Stimulated activated naive CD8-positive, alpha-beta T cell treated with anti-CD3 and anti-CD28 coated beads, Interleukin-15, amount 100 ng/mL, for 72 hours (primary cell): ENCODE measurements around the gene TOX2.

Experiments used
- ATAC-seq: fragments of 150-1000 bp; cut with Tn5 transposase; 2 replicates; pipeline ENCODE4 v1.10.0; 2021; ENCODE audit warnings: mild to moderate bottlenecking, moderate library complexity
- DNase-seq, 2 donors: peaks; one replicate each; pipeline ENCODE4 v3.0.0; 2021 to 2022
- H3K27ac Mint-ChIP-seq, 2 donors: one replicate each; pipeline ENCODE4 v1.8.0; 2022; ENCODE audit warnings: mild to moderate bottlenecking in 2 of 2, mixed read lengths in 2 of 2, moderate library complexity in 2 of 2
- H3K27me3 Mint-ChIP-seq: one replicate; pipeline ENCODE4 v1.8.0; 2022; ENCODE audit warnings: mixed read lengths
- H3K4me1 Mint-ChIP-seq: one replicate; pipeline ENCODE4 v1.8.0; 2022; ENCODE audit warnings: mild to moderate bottlenecking, mixed read lengths
- H3K4me3 Mint-ChIP-seq, 2 donors: one replicate each; pipeline ENCODE4 v1.8.0; 2022; ENCODE audit warnings: mild to moderate bottlenecking in 2 of 2, mixed read lengths in 2 of 2, moderate library complexity in 1 of 2
- H3K9me3 Mint-ChIP-seq, 2 donors: one replicate each; pipeline ENCODE4 v1.8.0; 2022; ENCODE audit warnings: mixed read lengths in 2 of 2

TOX2 gene

DNA sequence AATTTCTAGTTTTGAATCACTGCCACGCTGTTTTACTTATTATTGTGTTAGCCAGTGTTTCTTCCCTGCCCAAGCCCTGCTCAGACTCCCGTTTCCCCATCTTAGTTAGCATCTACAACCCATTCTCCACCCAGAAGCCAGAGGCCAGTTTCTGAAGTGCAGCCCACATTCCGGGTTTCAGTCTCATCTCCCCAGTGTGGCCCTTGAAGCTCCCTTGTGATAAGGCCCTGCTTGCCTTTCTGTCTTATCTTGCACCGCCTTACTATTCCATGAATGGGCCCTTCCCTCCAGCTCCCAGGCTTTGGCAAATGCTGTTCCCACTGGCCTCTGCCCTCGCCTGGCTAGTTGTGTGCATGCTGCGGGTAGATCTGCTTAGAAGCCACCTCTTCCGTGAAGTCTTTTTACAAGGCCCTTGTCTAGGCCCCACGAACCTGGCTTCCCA is 41.1 kb downstream of the TOX2 start:
- no peak for DNase-seq
- Mint-ChIP-seq H3K27ac (peak overlapping the region; percentile 66 to 68), H3K9me3 (peaks cover 18 to 22% of the 10 kb centered on the region in 2 donors), H3K4me3 (peak overlapping the region; percentile 57 to 66), H3K27me3 (peaks cover 74% of the 10 kb centered on the region), H3K4me1 (peaks cover 76% of the 10 kb centered on the region)
- ATAC-seq = no peak

DNA sequence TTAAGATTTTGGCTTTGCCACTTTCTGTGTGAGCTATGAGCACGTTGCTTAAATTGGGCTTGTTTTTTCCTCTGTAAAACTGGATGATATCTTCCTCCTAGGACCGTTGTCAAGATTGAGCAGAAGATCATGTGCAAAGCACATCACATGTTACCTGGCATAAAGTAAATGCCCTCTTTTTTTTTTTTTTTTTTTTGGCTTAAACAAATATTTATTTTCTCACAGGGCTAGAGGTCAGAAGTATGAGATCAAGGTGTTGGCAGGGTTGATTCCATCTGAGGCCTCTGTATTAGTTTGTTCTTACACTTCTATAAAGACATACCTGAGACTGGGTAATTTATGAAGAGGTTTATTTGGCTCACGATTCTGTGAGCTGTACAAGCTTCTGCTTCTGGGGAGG is 42.7 kb downstream of the TOX2 start:
- H3K4me1 Mint-ChIP-seq = peaks cover 85% of the 10 kb centered on the region
- no peak overlapping the region for H3K4me3 Mint-ChIP-seq
- ATAC-seq = no peak
- H3K9me3 Mint-ChIP-seq = peaks cover 18 to 22% of the 10 kb centered on the region in 2 donors
- H3K27me3 Mint-ChIP-seq = peaks cover 85% of the 10 kb centered on the region
- H3K27ac Mint-ChIP-seq = no peak overlapping the region
- no peak for DNase-seq

DNA sequence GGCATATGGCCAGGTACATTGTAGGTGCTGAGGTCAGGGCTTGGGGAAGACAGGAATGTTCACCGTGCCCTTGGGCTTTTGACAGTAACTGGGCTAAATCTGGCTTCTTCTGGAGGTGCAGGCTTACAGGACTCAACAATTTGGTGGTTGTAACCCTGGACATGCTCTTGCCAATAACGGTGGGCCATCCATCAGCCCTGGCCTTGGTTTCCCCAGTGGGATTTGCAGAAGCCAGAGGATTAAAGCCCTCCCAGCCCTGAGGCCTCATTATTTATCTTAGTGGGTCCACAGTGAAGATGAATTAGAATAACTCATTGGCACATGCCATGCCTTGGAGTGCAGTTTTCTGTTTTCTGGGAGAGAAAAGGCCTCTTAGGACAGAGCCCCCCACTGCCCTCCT is 44.0 kb downstream of the TOX2 start:
- H3K4me1 Mint-ChIP-seq = peaks cover 72% of the 10 kb centered on the region
- H3K9me3 Mint-ChIP-seq = peaks cover 18 to 22% of the 10 kb centered on the region in 2 donors
- H3K27ac Mint-ChIP-seq = no peak overlapping the region
- peaks cover 73% of the 10 kb centered on the region for H3K27me3 Mint-ChIP-seq
- DNase-seq (no peak), ATAC-seq (no peak)
- peak overlapping the region in 1 of 2 donors; percentile 12 for H3K4me3 Mint-ChIP-seq

DNA sequence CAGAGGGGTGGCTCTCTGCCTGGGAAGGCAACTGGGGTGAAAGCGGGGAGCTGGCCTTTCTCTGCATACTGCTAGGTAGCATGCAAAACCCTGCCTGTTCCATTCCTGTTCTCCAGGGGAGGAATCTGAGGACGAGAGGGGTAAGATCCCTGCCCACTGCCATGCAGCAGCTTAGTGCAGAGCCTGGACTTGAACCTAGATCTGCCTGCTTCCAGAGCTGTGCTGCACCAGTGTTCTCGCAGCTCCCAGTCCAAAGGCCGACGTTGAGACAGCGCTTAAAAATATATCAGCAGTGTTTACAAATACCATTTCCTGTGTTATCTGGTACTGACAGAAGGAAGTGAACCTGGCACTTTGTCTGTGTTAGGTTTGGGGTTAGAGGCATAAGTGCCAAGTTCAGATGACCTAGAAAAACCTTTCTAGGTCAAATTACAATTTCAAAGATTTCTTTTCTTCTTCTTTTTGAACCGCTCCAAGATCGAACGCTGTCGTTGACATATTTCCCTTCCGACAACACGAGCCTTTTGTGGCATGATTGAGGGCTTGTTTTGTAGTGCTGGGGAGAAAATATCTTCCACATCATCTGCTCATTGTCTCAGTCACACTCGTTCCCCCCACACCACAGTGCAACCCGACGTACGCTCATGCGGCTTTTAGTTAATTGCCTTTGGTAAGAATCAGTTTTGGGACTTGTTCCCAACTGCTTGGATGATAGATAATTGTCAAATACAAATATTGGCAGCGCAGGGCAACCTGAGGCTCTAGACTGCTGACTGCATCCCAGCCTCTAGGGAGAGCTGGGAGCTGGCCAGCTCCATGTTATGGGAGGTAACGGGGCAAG is 44.6 kb downstream of the TOX2 start:
- peaks cover 66% of the 10 kb centered on the region for H3K27me3 Mint-ChIP-seq
- DNase-seq = no peak

DNA sequence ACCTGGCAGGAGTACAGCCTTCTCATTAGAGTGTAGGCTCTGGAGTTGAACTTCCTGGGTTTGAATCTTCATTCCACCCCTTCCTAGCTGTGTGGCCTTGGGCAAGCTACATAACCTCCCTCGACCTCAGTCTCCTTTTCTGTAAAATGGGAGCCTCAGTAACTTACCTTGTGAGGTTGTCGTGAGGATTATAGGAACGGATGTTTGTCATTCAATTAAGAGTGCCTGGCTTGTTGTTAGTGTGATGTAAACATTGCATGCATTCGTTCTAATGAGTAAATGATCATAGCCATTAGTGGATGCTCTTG is 45.2 kb downstream of the TOX2 start:
- no peak for DNase-seq
- Mint-ChIP-seq H3K9me3 (peaks cover 18 to 22% of the 10 kb centered on the region in 2 donors), H3K27me3 (peaks cover 61% of the 10 kb centered on the region), H3K4me1 (peaks cover 60% of the 10 kb centered on the region), H3K4me3 (peak overlapping the region in 1 of 2 donors; percentile 19), H3K27ac (no peak overlapping the region)
- ATAC-seq = no peak

More for the DNA sequence above, 44.6 kb downstream of the TOX2 start:
- Mint-ChIP-seq H3K4me1 (peaks cover 66% of the 10 kb centered on the region), H3K9me3 (peaks cover 18 to 22% of the 10 kb centered on the region in 2 donors), H3K27ac (peak overlapping the region in 1 of 2 donors; percentile 28), H3K4me3 (peak overlapping the region; percentile 19 to 44)
- no peak for ATAC-seq

DNA sequence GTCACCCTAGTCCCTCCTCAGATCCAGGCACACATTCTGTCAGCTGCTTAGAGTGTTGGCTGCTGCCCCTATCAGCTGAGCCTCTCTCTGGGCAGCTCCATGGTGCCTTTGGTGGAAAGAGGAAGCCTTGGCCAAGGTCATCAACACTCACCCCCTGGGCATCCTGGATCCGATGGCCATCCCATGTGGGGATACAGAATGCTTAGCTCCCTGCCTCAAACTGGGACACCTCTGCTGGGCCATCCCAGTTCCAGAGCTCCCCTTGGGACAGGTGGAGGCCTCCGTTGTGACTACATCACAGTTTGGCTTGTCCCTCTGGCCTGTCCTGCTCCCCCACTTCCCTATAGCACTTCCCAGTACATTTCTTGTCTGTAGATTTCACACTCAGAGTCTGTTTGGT is 45.6 kb downstream of the TOX2 start:
- Mint-ChIP-seq H3K4me1 (peaks cover 56% of the 10 kb centered on the region), H3K27me3 (peaks cover 59% of the 10 kb centered on the region), H3K9me3 (peaks cover 18 to 22% of the 10 kb centered on the region in 2 donors), H3K4me3 (no peak overlapping the region), H3K27ac (peak overlapping the region; percentile 71 to 74)
- ATAC-seq = no peak
- DNase-seq = no peak

DNA sequence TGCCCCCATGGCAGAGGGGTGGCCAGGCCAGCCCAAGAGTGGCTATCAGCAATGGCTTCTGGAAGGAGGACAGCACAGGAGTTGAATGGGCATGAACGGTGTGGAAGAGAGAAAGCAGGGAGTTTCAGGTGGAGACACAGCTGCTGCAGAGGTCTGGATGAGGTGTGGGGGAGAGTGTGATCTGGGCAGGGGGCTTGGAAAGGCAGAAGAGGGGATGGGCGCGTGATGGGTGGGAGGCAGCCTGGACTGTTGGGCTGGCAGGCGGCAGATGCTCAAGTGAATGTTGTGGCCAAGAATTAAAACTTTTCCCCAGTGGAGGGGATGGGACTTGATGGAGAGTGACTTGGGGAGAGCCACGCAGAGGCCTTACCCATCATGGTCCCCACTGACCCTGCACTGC is 46.5 kb downstream of the TOX2 start:
- Mint-ChIP-seq H3K4me1 (peaks cover 47% of the 10 kb centered on the region), H3K27me3 (peaks cover 59% of the 10 kb centered on the region), H3K9me3 (peaks cover 18 to 22% of the 10 kb centered on the region in 2 donors), H3K27ac (no peak overlapping the region), H3K4me3 (no peak overlapping the region)
- no peak for ATAC-seq
- no peak for DNase-seq

DNA sequence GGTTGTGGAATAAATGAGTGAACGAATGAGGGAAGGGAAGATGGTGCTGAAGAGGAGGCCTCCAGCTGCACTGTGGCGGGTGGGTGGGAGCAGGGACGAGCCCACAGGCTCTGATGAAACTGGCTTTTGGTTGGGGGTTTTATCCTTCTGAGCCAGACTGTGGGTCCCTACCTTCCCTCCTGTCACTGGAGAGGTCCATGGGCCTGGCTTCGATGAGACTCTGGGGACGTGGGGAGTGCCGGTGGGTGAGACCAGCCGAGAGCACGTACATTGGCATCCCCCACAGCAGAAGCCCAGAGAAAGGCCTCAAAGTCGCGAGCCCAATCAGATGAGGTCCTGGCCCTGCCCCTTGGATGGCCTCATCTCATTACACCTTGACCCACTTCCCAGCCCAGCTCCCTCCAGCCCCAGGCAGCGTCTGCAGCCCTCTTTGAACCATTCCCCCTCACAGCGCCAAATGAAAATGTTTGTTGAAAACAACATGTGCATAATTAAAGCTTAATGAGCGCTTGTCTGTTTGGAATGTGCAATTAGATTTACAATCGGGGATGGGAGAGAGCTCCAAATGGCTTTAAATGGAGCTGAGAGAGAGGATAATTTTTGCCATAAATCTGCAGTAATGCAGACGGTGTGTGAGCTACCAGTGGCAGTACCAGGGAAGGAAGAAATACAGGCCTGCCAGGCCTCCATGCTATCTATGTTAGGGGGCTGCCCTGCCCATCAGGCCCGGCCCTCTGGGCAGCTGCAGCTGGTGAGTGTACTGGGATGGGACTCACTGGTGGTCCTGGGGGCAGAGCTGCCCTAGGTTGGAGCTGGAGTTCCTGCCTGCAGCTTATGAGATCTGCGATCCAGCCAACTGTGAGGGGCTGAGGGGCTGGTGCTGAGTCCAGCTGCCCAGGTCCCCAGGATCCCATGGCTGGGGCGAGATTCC is 47.2 kb downstream of the TOX2 start:
- H3K4me1 Mint-ChIP-seq = peaks cover 42% of the 10 kb centered on the region
- ATAC-seq (no peak), DNase-seq (no peak)
- H3K9me3 Mint-ChIP-seq = peaks cover 15 to 18% of the 10 kb centered on the region in 2 donors
- H3K27ac Mint-ChIP-seq = no peak overlapping the region
- no peak overlapping the region for H3K4me3 Mint-ChIP-seq
- H3K27me3 Mint-ChIP-seq = peaks cover 54% of the 10 kb centered on the region

DNA sequence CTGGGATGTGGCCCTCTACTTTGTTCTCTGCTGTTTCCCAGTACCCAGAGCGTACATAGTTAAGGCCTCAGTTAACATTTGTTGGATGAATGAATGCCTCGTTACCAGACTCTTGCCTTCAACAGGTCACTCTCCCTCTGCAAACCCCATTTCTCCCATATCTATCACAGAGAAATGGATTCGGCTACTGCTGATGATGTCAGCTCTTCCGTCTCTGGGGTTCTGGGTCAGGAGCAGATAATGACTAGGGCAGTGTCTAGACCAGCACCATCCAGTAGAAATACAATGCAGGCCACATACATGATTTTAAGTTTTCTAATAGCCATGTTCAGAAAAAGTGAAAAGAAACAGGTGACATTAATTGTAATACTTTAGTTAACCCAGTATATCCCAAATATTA is 47.9 kb downstream of the TOX2 start:
- no peak overlapping the region for H3K4me3 Mint-ChIP-seq
- peaks cover 47% of the 10 kb centered on the region for H3K27me3 Mint-ChIP-seq
- H3K27ac Mint-ChIP-seq = no peak overlapping the region
- peaks cover 9 to 10% of the 10 kb centered on the region in 2 donors for H3K9me3 Mint-ChIP-seq
- DNase-seq = no peak
- no peak for ATAC-seq
- H3K4me1 Mint-ChIP-seq = peaks cover 39% of the 10 kb centered on the region

DNA sequence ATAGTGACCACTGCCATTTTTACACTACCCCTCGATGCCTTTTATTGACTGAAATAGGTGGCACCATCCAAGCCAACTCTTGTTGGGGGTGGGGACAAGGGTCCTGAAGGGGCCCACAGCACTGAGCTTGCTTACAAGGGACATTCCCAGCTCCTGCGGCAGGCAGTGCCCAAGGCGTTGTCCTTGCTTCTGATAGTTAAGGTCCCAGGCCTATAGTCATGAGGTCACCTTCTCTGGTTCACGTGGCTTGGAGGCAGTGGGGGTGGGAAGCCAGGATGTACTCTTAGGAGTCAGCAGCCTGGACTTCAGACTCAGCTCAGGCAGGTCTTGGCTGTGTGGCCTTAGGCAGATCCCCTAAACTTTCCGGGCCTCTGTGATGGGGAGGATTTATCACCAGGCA is 48.6 kb downstream of the TOX2 start:
- Mint-ChIP-seq H3K4me3 (no peak overlapping the region), H3K27me3 (peaks cover 40% of the 10 kb centered on the region), H3K4me1 (peaks cover 38% of the 10 kb centered on the region), H3K27ac (no peak overlapping the region), H3K9me3 (peaks cover 2 to 3% of the 10 kb centered on the region in 2 donors)
- ATAC-seq = no peak
- no peak for DNase-seq

DNA sequence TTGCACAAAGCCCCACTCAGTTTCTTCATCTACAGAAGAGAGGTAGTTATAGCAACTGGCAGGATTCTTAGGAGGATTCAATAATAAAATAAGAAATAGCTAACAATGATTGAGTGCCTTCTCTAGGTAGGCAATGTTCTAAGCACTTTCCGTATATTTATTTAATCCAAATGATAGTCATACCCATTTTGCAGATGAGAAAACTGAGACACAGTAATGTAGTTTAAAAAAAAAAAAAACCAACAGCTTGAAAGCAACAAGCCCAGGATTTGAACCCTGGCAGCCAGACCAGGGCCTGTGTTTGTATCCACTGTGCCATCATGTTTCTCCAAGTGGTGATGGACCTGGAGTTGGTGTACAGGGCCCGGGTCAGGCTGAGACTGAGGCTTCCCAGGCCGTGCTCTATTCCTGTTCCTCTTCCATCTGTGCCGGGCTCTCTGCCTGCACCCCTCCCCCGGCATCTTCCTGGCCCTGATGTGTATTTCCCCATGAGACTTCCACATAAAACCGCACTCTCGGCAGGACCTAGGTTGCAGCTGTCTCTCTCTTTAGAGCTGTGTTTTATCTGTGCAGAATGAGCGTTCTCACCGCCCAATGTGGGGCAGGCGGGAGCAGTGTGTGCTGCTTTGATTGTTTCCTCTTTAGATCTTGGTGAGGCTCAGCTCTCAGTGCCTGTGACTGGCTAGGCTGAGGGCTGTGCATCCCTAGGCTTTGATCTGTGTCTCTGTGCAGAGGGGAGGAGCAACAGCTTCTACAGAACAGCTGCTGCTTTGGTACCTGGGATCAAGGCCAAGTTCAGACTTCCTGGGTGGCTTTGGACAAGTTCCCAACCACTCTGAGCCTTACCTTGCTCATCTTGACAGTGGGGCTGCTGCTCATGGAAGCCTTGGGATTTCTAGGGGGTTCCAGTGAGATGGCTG is 49.5 kb downstream of the TOX2 start:
- Mint-ChIP-seq H3K27me3 (peaks cover 31% of the 10 kb centered on the region), H3K4me1 (peaks cover 32% of the 10 kb centered on the region), H3K9me3 (no peaks in the 10 kb centered on the region), H3K27ac (no peak overlapping the region), H3K4me3 (peak overlapping the region; percentile 5 to 22)
- no peak for DNase-seq
- peak; percentile 81 for ATAC-seq

DNA sequence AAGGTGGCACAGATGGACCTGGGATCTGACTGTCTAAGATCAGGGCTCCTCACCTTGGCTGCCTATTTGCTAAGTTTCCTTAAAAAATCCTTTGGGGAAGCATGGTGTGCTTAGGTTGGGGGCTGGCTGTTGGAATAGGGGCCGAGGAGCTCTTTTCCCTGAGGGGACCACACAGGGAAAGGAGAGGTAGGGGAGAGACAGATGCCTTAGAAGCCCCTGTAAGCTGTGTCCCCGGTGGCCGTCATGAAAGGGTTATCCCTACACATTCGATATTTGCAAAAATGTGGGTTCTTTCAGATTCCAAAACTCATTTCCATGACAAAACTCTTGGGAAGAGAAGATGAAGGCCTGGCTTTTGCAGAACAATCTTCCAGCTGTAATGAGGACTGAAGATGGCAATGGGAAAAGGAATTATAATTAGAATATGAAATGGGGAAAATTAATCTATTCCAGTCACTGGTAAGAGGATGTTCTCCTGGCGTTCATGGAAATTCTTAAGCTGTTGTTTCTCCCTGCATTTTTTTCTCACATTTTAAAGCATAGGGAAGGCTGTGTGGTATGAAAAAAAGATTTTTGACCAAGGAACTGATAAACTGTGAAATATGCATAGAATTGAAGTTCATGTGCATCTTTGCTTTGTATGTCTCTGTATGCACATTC is 53.8 kb downstream of the TOX2 start:
- no peak overlapping the region for H3K4me3 Mint-ChIP-seq
- peaks cover 14% of the 10 kb centered on the region for H3K27me3 Mint-ChIP-seq
- peaks cover 11% of the 10 kb centered on the region for H3K4me1 Mint-ChIP-seq
- ATAC-seq (no peak), DNase-seq (no peak)
- H3K27ac Mint-ChIP-seq = no peak overlapping the region
- H3K9me3 Mint-ChIP-seq = no peaks in the 10 kb centered on the region

DNA sequence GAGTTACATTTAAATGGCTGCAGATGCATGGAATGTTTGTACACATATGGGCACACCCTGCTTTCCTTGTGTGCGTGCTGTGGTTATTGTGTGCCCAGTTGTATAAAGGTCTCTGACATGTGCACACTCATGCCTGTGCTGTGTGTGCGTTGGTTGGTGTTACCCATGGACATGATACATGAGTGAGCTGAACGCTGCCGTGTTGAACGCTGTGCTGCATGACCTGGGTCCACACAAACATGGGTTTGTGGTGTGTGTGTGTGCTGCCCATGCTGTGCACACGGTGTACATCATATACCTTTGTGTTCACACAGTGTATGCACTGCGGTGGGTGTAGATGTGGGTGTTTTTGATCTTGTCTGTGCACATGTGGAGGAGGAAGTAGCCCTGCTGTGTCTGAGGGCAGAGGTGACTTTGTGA is 54.4 kb downstream of the TOX2 start:
- Mint-ChIP-seq H3K4me3 (no peak overlapping the region), H3K27me3 (peaks cover 18% of the 10 kb centered on the region), H3K9me3 (no peaks in the 10 kb centered on the region), H3K4me1 (peaks cover 11% of the 10 kb centered on the region), H3K27ac (no peak overlapping the region)
- DNase-seq = no peak
- ATAC-seq = peak; percentile 19

DNA sequence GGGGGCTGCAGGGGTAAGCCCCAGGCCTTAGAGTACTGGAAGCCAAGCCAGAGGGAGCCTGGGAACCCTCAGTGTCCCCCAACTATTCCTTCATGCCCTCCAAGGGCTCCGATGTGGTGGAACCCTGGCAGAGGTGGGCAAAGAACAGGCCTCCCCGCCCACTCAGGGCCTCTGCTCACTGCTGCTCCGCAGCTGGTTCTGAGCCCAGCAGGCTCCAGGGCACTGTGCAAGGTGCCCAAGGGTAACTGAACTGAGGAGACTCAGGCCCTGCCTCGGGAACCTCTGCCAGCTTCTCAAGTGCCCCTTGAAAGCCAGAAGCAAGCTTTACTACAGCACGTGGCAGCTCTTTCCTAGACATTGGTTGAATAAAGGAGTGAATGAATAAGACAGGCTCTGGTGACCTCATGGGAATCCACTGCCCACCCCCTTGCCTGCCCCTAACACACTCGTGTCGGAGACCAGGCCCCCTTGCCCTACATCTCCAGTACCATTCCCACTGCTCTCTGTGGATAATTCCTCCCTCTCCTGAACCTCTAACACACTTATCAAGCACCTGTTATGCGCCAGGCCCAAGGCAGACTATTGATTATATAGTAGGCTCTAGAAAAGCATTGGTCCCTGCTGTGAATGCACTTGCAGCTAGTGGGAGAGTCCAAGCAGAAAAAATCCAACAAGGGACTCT is 55.0 kb downstream of the TOX2 start:
- Mint-ChIP-seq H3K9me3 (no peaks in the 10 kb centered on the region), H3K4me1 (peaks cover 14% of the 10 kb centered on the region), H3K27me3 (peaks cover 18% of the 10 kb centered on the region), H3K4me3 (no peak overlapping the region), H3K27ac (no peak overlapping the region)
- DNase-seq (no peak), ATAC-seq (no peak)
